OCI-LY7 (cell line): ENCODE measurements around the gene PRADC1.

Experiments
- EZH2phosphoT487 ChIP-seq: fragments of 200-600 bp; sonication (generic); IDR thresholded peaks from 2 replicates; pipeline ENCODE4 v1.6.1; 2018; ENCODE audit warnings: low read depth, borderline replicate concordance, mild to moderate bottlenecking, mixed run types, antibody characterized with exemption, low read length, moderate library complexity, mixed read lengths
- TF ChIP-seq, protein P1 (sequence below): fragments of 200-600 bp; sonication (generic); conservative IDR thresholded peaks from 2 replicates; pipeline ENCODE4 v1.5.1; 2014; ENCODE audit warnings: mild to moderate bottlenecking, antibody characterized with exemption, low read length, moderate library complexity, mixed read lengths

GRCh38 chr2:73279852-73280251 lies 46.8 kb upstream of the PRADC1 start:
- TF ChIP-seq, protein P1, sequence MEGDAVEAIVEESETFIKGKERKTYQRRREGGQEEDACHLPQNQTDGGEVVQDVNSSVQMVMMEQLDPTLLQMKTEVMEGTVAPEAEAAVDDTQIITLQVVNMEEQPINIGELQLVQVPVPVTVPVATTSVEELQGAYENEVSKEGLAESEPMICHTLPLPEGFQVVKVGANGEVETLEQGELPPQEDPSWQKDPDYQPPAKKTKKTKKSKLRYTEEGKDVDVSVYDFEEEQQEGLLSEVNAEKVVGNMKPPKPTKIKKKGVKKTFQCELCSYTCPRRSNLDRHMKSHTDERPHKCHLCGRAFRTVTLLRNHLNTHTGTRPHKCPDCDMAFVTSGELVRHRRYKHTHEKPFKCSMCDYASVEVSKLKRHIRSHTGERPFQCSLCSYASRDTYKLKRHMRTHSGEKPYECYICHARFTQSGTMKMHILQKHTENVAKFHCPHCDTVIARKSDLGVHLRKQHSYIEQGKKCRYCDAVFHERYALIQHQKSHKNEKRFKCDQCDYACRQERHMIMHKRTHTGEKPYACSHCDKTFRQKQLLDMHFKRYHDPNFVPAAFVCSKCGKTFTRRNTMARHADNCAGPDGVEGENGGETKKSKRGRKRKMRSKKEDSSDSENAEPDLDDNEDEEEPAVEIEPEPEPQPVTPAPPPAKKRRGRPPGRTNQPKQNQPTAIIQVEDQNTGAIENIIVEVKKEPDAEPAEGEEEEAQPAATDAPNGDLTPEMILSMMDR = no peak
- no peak for TF ChIP-seq EZH2phosphoT487
